Measurements from ENCODE around the gene MS4A5.

The MS4A5 gene

GRCh38 chr11:60469723-60470122, 40.4 kb downstream of the MS4A5 start:
- no peak overlapping the region for H3K4me3 ChIP-seq
- H3K9me3 ChIP-seq: peaks cover 5% of the 10 kb centered on the region; the same call in 1 of the 2 replicates
- no peak overlapping the region for H3K4me2 ChIP-seq
- no peak overlapping the region for H3K27ac ChIP-seq
- peaks cover 2% of the 10 kb centered on the region; the same call in 1 of the 2 replicates for H3K4me1 ChIP-seq
- no peak for TF ChIP-seq Cebpa-rat (IDR thresholded peaks at IDR 0.05)
- no peaks in the 10 kb centered on the region for H4K20me1 ChIP-seq
- no peaks in the 10 kb centered on the region for H3K27me3 ChIP-seq
- 0 out of 2 replicates have a peak, but pooled peaks cover 3% of the 10 kb centered on the region for H3K36me3 ChIP-seq
- no peak overlapping the region for H3K9ac ChIP-seq

GRCh38 chr11:60477035-60477445, 47.7 kb downstream of the MS4A5 start:
- Histone ChIP-seq H3K36me3 (no peaks in the 10 kb centered on the region), H3K9ac (no peak overlapping the region), H3K27me3 (no peaks in the 10 kb centered on the region), H3K9me3 (peaks cover 5% of the 10 kb centered on the region; the same call in 1 of the 2 replicates), H4K20me1 (no peaks in the 10 kb centered on the region), H3K27ac (peak overlapping the region; percentile 79; the same call in 1 of the 2 replicates), H3K4me3 (no peak overlapping the region), H3K4me1 (peaks cover 34% of the 10 kb centered on the region), H3K4me2 (peak overlapping the region; percentile 83)
- TF ChIP-seq Cebpa-rat (IDR thresholded peaks at IDR 0.05): peak; percentile 87

GRCh38 chr11:60482361-60482760, 53.0 kb downstream of the MS4A5 start:
- H3K27me3 ChIP-seq: no peaks in the 10 kb centered on the region
- H4K20me1 ChIP-seq: no peaks in the 10 kb centered on the region
- no peak for TF ChIP-seq Cebpa-rat (IDR thresholded peaks at IDR 0.05)
- no peak overlapping the region for H3K4me3 ChIP-seq
- H3K27ac ChIP-seq: no peak overlapping the region
- peaks cover 33% of the 10 kb centered on the region for H3K4me1 ChIP-seq
- H3K4me2 ChIP-seq: no peak overlapping the region
- peaks cover 8% of the 10 kb centered on the region; the same call in 1 of the 2 replicates for H3K9me3 ChIP-seq
- H3K36me3 ChIP-seq: no peaks in the 10 kb centered on the region
- no peak overlapping the region for H3K9ac ChIP-seq

- Histone ChIP-seq H3K27ac (no peak overlapping the region), H3K9me3 (peaks cover 17% of the 10 kb centered on the region; the same call in 1 of the 2 replicates), H3K27me3 (no peaks in the 10 kb centered on the region), H3K9ac (no peak overlapping the region), H3K4me2 (no peak overlapping the region), H3K4me1 (peaks cover 12% of the 10 kb centered on the region), H3K36me3 (no peaks in the 10 kb centered on the region), H3K4me3 (no peak overlapping the region), H4K20me1 (no peaks in the 10 kb centered on the region)
- TF ChIP-seq Cebpa-rat (IDR thresholded peaks at IDR 0.05): no peak
Observed at GRCh38 chr11:60485987-60486386, 56.6 kb downstream of the MS4A5 start.

GRCh38 chr11:60492488-60493009, 63.2 kb downstream of the MS4A5 start, which contains the start of gene MS4A12:
Gene MS4A12, plus strand, starts transcription at chr11:60492778. Its CDS starts 4,541 bp downstream, at chr11:60497319.
- no peaks in the 10 kb centered on the region for H3K36me3 ChIP-seq
- peaks cover 5% of the 10 kb centered on the region for H3K4me1 ChIP-seq

GRCh38 chr11:60493454-60493853, 64.1 kb downstream of the MS4A5 start:
- Histone ChIP-seq H3K9me3 (peaks cover 28% of the 10 kb centered on the region), H3K4me2 (no peak overlapping the region), H3K9ac (no peak overlapping the region), H4K20me1 (no peaks in the 10 kb centered on the region), H3K27me3 (no peaks in the 10 kb centered on the region), H3K36me3 (no peaks in the 10 kb centered on the region), H3K4me3 (no peak overlapping the region), H3K4me1 (peaks cover 14% of the 10 kb centered on the region), H3K27ac (no peak overlapping the region)
- TF ChIP-seq Cebpa-rat (IDR thresholded peaks at IDR 0.05): no peak

More at GRCh38 chr11:60492488-60493009, 63.2 kb downstream of the MS4A5 start, which contains the start of gene MS4A12:
- TF ChIP-seq Cebpa-rat (IDR thresholded peaks at IDR 0.05): no peak
- H3K4me3 ChIP-seq: no peak within 1 kb of the TSS
- H4K20me1 ChIP-seq: no peaks in the 10 kb centered on the region
- H3K27ac ChIP-seq: no peak within 1 kb of the TSS
- no peak within 1 kb of the TSS for H3K9ac ChIP-seq
- no peaks in the 10 kb centered on the region for H3K27me3 ChIP-seq
- H3K4me2 ChIP-seq: no peak within 1 kb of the TSS
- H3K9me3 ChIP-seq: peaks cover 28% of the 10 kb centered on the region
